ENCODE measurements around the gene MDP1. TPM values are rescaled to one million over a fixed set of nuclear protein-coding genes. Genes with fewer than 3 reads are reported as not detected.
"Not testable (repeated sequence)": the region's sequence is repeated elsewhere in the genome, so short reads cannot be mapped to it uniquely, and the experiment has no call there.

MDP1 gene
- total RNA-seq, 2 donors from 2014 or later: 19.1 to 25.5 TPM

GRCh38 chr14:24231263-24232120 is 15.6 kb upstream of the MDP1 start:
- Histone ChIP-seq H3K27ac (peak overlapping the region; percentile 83 to 88), H3K36me3 (peaks cover 0 to 6% of the 10 kb centered on the region in 2 donors), H3K4me1 (replicated peaks) (peaks cover 7% of the 10 kb centered on the region), H3K4me3 (peak overlapping the region; percentile 71 to 72), H3K9me3 (no peaks in the 10 kb centered on the region), H3K27me3 (replicated peaks; ENCODE audit: insufficient read depth) (no peaks in the 10 kb centered on the region)
- TF ChIP-seq POLR2A (IDR thresholded peaks at IDR 0.05): no peak
- TF ChIP-seq POLR2AphosphoS5 (IDR thresholded peaks at IDR 0.05): no peak
- no peak for TF ChIP-seq CTCF (IDR thresholded peaks at IDR 0.05)
- intact Hi-C loops (cut with DNase I): loop anchor here (1.0 kb wide), 1 partner anchor 16 kb away; no protein-coding TSS in a partner anchor
- DNase-seq (ENCODE audit: low spot score): no peak
- WGBS: 11% methylated on average over 23 of the region's 23 CpGs

GRCh38 chr14:24228902-24229301 is 13.0 kb upstream of the MDP1 start:
- TF ChIP-seq CTCF (IDR thresholded peaks at IDR 0.05): no peak
- no peak for TF ChIP-seq POLR2A (IDR thresholded peaks at IDR 0.05)
- no peak for TF ChIP-seq POLR2AphosphoS5 (IDR thresholded peaks at IDR 0.05)

GRCh38 chr14:24226473-24226872 is 10.6 kb upstream of the MDP1 start:
- Histone ChIP-seq H3K36me3 (no peaks in the 10 kb centered on the region), H3K9me3 (no peaks in the 10 kb centered on the region), H3K27ac (no peak overlapping the region), H3K4me1 (replicated peaks) (no peaks in the 10 kb centered on the region), H3K27me3 (replicated peaks; ENCODE audit: insufficient read depth) (no peaks in the 10 kb centered on the region), H3K4me3 (no peak overlapping the region)
- no peak for DNase-seq (ENCODE audit: low spot score)
- 63% methylated on average over 1 of the region's 1 CpG for WGBS
- intact Hi-C loops (cut with DNase I): no loop called here
- TF ChIP-seq POLR2AphosphoS5 (IDR thresholded peaks at IDR 0.05) (no peak), CTCF (IDR thresholded peaks at IDR 0.05) (no peak), POLR2A (IDR thresholded peaks at IDR 0.05) (no peak)

More at GRCh38 chr14:24228902-24229301, 13.0 kb upstream of the MDP1 start:
- peaks cover 7% of the 10 kb centered on the region for H3K4me1 ChIP-seq (replicated peaks)
- intact Hi-C loops (cut with DNase I): no loop called here
- 4% methylated on average over 1 of the region's 1 CpG for WGBS
- H3K27me3 ChIP-seq (replicated peaks; ENCODE audit: insufficient read depth): no peaks in the 10 kb centered on the region
- H3K27ac ChIP-seq: no peak overlapping the region
- H3K9me3 ChIP-seq: no peaks in the 10 kb centered on the region
- H3K4me3 ChIP-seq: no peak overlapping the region
- H3K36me3 ChIP-seq: no peaks in the 10 kb centered on the region
- no peak for DNase-seq (ENCODE audit: low spot score)

GRCh38 chr14:24224618-24225071 is 8.8 kb upstream of the MDP1 start:
- Histone ChIP-seq H3K4me1 (replicated peaks) (no peaks in the 10 kb centered on the region), H3K36me3 (no peaks in the 10 kb centered on the region), H3K27me3 (replicated peaks; ENCODE audit: insufficient read depth) (no peaks in the 10 kb centered on the region), H3K4me3 (no peak overlapping the region), H3K27ac (no peak overlapping the region), H3K9me3 (no peaks in the 10 kb centered on the region)
- no peak for TF ChIP-seq CTCF (IDR thresholded peaks at IDR 0.05)
- TF ChIP-seq POLR2AphosphoS5 (IDR thresholded peaks at IDR 0.05): no peak
- no peak for TF ChIP-seq POLR2A (IDR thresholded peaks at IDR 0.05)
- intact Hi-C loops (cut with DNase I): no loop called here
- WGBS: 88% methylated on average over 7 of the region's 7 CpGs
- no peak for DNase-seq (ENCODE audit: low spot score)

- WGBS: 98% methylated on average over 4 of the region's 4 CpGs
- H3K27me3 ChIP-seq (replicated peaks; ENCODE audit: insufficient read depth); intact Hi-C loops (cut with DNase I); H3K9me3 ChIP-seq; H3K36me3 ChIP-seq; H3K4me1 ChIP-seq (replicated peaks); H3K27ac ChIP-seq; H3K4me3 ChIP-seq; DNase-seq (ENCODE audit: low spot score): not testable (repeated sequence)
Observed at GRCh38 chr14:24222987-24223386, 7.1 kb upstream of the MDP1 start.

All from prostate gland (tissue), 2 donors.